Measurements from ENCODE around the gene HRH2.

HRH2 gene

DNA sequence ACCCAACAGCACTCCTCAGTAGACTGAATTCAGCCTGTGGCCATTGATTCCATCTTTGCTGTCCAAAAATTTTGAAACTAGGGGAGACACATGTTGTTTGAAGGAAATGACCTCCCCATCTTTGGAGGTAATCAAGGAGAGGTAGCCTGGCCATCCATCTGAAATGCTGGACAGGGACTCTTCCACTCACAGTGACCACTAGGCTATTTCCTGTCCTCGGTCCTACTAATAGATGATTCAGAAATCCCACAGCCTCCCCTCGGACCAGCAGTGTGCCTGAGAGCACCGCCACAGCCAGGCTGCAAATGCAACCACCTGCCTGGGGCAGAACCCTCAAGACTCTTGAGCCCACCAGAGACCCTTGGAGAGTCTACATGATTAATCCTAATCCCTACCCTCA, 12.5 kb downstream of the HRH2 start:
- in situ Hi-C loops (cut with HindIII; ENCODE audit: low sequenced_read_pairs): no loop called here
- TF ChIP-seq, protein P1, sequence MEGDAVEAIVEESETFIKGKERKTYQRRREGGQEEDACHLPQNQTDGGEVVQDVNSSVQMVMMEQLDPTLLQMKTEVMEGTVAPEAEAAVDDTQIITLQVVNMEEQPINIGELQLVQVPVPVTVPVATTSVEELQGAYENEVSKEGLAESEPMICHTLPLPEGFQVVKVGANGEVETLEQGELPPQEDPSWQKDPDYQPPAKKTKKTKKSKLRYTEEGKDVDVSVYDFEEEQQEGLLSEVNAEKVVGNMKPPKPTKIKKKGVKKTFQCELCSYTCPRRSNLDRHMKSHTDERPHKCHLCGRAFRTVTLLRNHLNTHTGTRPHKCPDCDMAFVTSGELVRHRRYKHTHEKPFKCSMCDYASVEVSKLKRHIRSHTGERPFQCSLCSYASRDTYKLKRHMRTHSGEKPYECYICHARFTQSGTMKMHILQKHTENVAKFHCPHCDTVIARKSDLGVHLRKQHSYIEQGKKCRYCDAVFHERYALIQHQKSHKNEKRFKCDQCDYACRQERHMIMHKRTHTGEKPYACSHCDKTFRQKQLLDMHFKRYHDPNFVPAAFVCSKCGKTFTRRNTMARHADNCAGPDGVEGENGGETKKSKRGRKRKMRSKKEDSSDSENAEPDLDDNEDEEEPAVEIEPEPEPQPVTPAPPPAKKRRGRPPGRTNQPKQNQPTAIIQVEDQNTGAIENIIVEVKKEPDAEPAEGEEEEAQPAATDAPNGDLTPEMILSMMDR (IDR thresholded peaks at IDR 0.05; ENCODE audit: low read depth, low read length, missing control alignments): no peak
- DNase-seq (ENCODE audit: low read depth): no peak
- H3K4me3 ChIP-seq (ENCODE audit: low read depth, low read length): no peak overlapping the region

DNA sequence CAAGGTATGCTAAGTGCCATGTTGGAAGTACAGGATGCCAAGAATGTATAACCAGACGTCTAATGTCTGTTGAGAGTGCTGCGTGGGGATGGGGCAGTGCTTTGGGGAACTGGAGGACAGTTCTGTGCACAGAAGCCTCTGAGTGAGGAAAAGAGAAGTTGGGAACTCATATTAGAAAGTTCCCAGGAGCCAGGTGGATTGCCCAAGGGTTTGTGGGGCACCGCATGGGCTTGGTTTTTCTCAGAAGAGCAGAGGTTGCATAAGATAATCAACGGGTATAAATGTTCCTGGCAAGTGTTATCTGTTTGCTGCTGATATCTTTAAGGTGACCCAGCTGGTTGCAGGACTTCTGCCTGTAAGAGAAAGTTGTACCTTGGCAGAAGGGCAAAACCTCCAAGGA, 13.1 kb downstream of the HRH2 start:
- TF ChIP-seq, protein P1 (IDR thresholded peaks at IDR 0.05; ENCODE audit: low read depth, low read length, missing control alignments): no peak
- H3K4me3 ChIP-seq (ENCODE audit: low read depth, low read length): no peak overlapping the region
- no peak for DNase-seq (ENCODE audit: low read depth)
- in situ Hi-C loops (cut with HindIII; ENCODE audit: low sequenced_read_pairs): no loop called here

DNA sequence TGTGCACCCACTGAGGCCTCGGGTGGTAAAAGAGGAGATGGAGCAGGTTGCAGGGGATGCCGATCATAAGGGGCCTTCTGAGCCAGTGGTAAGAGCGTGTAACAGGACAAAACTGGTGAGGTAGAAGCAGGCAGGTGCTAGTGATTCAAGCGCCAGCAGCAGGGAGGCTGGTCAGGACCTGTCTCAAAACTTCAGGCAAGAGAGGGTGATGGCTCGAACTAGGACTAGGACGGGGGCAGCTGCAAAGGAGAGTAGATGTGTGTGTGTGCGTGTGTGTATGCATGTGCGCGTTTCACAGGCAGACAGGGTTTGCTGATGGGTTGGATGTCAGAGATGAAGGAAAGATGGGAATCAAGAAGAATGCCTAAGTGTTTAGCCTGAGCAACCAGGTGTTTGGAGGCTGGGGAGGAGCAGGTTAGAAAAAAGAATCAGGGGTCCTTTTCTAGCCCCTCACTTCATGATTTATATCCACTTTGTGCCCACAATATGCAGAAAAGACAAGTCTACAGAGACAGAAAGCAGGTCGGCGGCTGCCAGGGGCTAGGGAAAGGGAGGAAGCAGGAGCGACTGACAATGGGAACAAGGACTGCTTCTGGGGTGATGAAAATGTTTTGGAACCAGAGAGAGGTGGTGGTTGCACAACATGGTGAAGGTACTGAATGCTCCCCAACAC, 15.2 kb downstream of the HRH2 start:
- in situ Hi-C loops (cut with HindIII; ENCODE audit: low sequenced_read_pairs): no loop called here
- TF ChIP-seq, protein P1 (IDR thresholded peaks at IDR 0.05; ENCODE audit: low read depth, low read length, missing control alignments): no peak
- DNase-seq (ENCODE audit: low read depth): no peak
- no peak overlapping the region for H3K4me3 ChIP-seq (ENCODE audit: low read depth, low read length)

DNA sequence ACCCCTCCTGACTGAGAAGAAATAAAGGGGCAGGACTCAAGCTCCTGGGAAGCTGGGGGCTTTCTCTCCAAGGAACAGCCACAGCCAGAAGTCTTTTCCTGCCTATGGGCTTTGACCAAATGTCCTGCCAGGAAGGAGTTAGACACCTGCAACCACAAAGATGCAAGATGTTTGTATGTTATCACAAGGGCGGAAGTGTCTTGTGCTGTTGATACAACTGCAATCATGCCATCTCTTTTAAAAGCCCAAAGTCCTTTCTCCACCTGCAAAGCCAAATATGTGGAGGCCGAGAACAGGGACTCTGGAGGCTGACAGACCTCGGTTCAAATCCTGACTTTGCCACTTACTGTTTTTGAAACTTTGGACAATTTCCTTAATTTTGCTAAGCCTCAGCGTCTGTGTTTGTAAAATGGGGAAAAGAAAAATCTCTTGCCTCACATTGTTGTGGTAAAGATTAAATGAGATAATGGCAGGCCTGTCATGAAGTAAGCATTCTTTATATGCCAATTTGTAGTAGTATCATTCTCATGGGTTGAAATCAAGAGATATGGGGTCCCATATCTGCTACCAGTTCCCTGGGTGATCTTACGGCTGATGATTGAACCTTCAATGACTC, 17.0 kb downstream of the HRH2 start:
- DNase-seq (ENCODE audit: low read depth): no peak
- TF ChIP-seq, protein P1 (IDR thresholded peaks at IDR 0.05; ENCODE audit: low read depth, low read length, missing control alignments): no peak
- in situ Hi-C loops (cut with HindIII; ENCODE audit: low sequenced_read_pairs): no loop called here
- H3K4me3 ChIP-seq (ENCODE audit: low read depth, low read length): no peak overlapping the region

DNA sequence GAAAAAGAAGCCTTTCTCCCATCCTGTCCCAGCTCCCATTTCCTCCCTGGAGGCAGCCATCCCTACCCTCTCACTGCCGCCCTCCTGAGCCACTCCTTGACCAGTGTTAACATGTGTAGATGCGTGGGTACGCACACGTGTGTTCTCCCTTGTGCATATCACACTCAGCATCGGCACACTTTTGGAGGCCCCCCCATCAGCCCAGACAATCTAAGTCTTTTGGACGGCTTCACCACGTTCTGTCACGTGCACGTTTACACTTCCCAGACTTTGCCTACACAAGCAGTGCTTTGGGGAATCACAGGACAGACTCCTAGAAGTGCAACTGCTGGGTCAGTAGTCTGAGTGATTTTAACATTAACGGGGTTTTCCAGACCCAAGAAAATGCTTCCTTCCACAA, 18.0 kb downstream of the HRH2 start:
- H3K4me3 ChIP-seq (ENCODE audit: low read depth, low read length): no peak overlapping the region
- TF ChIP-seq, protein P1 (IDR thresholded peaks at IDR 0.05; ENCODE audit: low read depth, low read length, missing control alignments): no peak
- in situ Hi-C loops (cut with HindIII; ENCODE audit: low sequenced_read_pairs): no loop called here
- no peak for DNase-seq (ENCODE audit: low read depth)

DNA sequence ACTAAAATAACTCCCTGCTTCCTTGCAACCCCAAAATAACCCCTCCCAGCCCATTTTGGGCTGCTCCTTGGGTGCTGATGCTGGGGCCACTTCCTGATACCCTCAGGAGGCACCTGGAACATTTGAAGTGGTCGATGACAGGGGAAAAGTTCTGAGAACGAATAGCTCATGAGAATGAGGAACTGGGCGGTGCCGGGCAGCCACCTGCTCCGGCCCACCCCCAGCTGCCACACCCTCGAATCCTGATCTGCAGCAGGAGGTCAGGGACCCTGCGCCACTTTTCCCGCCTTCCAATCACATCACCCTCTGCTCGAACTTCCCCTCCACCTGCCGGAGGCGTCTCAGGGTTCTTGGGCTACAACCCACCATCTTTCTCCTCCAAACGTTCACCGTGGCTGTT, 19.7 kb downstream of the HRH2 start:
- in situ Hi-C loops (cut with HindIII; ENCODE audit: low sequenced_read_pairs): no loop called here
- no peak for DNase-seq (ENCODE audit: low read depth)
- H3K4me3 ChIP-seq (ENCODE audit: low read depth, low read length): no peak overlapping the region
- TF ChIP-seq, protein P1 (IDR thresholded peaks at IDR 0.05; ENCODE audit: low read depth, low read length, missing control alignments): no peak
